ENCODE results near the gene ENKD1.

- no peak for TF ChIP-seq CTCF (IDR thresholded peaks at IDR 0.05)
- TF ChIP-seq POLR2A (IDR thresholded peaks at IDR 0.05) = no peak
Measured at GRCh38 chr16:67672306-67672705, 5.8 kb upstream of the ENKD1 start.
